ENCODE data around the gene UPK1A. TPM values are rescaled to one million over a fixed set of nuclear protein-coding genes. Genes with fewer than 3 reads are reported as not detected.

The UPK1A gene
- total RNA-seq, 1 experiment from 2014 or later = 1.6 TPM

DNA sequence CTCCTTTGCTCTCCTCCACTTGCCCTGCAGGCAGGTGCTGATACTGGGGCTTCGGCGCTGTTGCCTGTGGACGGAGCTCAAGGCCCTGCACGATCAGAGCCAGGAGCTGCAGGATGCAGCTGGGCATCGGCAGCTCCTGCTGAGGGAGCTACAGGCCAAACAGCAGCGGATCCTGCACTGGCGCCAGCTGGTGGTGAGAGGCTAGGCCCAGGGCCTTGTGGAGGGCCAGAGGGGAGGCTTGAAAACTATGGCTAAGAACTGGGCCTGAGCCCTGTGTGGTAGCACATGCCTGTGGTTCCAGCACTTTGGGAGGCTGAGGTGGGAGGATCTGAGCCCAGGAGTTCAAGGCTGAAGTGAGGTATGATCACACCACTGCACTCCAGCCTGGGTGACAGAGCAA lies 47.5 kb upstream of the UPK1A start:
- Mint-ChIP-seq H3K36me3 (peaks cover 6% of the 10 kb centered on the region), H3K4me3 (no peak overlapping the region), H3K4me1 (no peaks in the 10 kb centered on the region), H3K9me3 (no peaks in the 10 kb centered on the region), H3K27me3 (ENCODE audit: low read depth) (no peaks in the 10 kb centered on the region), H3K27ac (no peak overlapping the region)
- peak; percentile 52 for DNase-seq (ENCODE audit: low spot score)
- CTCF ChIA-PET = interaction anchor here (0.6 to 2.4 kb wide), 10 partner anchors 19 to 384 kb away, joined by 3 to 35 read pairs (median 4); no protein-coding TSS in a partner anchor
- ATAC-seq = peak; percentile 77
- TF ChIP-seq HMGA2 (CRISPR knock-in tag; IDR thresholded peaks at IDR 0.05) (no peak), GTF2I (CRISPR knock-in tag; conservative IDR thresholded peaks at IDR 0.05) (no peak), CREB1 (CRISPR knock-in tag; IDR thresholded peaks at IDR 0.05) (no peak)
- POLR2A ChIA-PET = interaction anchor here (0.5 kb wide), 1 partner anchor 55 kb away, joined by 3 read pairs; no protein-coding TSS in a partner anchor

DNA sequence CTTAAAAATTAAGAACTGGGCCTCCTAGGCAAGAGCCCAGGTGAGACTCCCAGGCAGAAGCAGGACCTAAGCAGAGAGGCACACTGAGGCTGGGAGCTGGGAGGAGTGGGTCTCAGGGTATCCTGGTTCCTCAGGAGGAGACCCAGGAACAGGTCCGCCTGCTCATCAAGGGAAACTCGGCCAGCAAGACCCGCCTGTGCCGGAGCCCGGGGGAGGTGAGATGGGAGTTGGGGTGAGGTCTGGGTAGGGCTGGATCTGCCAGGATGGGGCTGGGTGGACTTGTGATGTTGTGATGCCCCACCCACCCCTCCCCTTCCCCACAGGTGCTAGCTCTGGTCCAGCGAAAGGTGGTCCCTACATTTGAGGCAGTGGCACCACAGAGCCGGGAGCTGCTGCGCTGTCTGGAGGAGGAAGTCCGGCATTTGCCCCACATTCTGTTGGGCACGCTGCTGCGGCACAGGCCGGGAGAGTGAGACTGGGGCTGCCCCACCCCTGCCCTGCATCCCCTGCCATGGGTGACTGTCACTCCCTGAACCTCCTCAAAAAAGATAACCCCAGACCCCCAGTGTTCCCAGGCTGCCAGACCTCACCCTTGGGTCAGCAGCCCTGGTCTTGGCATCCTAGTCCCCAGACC lies 46.9 kb upstream of the UPK1A start:
- Mint-ChIP-seq H3K4me3 (no peak overlapping the region), H3K36me3 (peaks cover 6% of the 10 kb centered on the region), H3K27ac (no peak overlapping the region), H3K4me1 (no peaks in the 10 kb centered on the region), H3K9me3 (no peaks in the 10 kb centered on the region), H3K27me3 (ENCODE audit: low read depth) (no peaks in the 10 kb centered on the region)
- DNase-seq (ENCODE audit: low spot score) (no peak), ATAC-seq (no peak)
- TF ChIP-seq CBFB (CRISPR knock-in tag; IDR thresholded peaks at IDR 0.05; ENCODE audit: low read depth) (no peak), JAZF1 (CRISPR knock-in tag; IDR thresholded peaks at IDR 0.05) (no peak), TP53 (CRISPR knock-in tag; IDR thresholded peaks at IDR 0.05) (no peak), GRHL2 (CRISPR knock-in tag; IDR thresholded peaks at IDR 0.05; ENCODE audit: insufficient replicate concordance, severe bottlenecking) (no peak)
- TF ChIP-seq, protein P1, sequence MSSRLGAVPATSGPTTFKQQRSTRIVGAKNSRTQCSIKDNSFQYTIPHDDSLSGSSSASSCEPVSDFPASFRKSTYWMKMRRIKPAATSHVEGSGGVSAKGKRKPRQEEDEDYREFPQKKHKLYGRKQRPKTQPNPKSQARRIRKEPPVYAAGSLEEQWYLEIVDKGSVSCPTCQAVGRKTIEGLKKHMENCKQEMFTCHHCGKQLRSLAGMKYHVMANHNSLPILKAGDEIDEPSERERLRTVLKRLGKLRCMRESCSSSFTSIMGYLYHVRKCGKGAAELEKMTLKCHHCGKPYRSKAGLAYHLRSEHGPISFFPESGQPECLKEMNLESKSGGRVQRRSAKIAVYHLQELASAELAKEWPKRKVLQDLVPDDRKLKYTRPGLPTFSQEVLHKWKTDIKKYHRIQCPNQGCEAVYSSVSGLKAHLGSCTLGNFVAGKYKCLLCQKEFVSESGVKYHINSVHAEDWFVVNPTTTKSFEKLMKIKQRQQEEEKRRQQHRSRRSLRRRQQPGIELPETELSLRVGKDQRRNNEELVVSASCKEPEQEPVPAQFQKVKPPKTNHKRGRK (CRISPR knock-in tag; IDR thresholded peaks at IDR 0.05; ENCODE audit: borderline replicate concordance) = no peak
- TF ChIP-seq, protein P2, sequence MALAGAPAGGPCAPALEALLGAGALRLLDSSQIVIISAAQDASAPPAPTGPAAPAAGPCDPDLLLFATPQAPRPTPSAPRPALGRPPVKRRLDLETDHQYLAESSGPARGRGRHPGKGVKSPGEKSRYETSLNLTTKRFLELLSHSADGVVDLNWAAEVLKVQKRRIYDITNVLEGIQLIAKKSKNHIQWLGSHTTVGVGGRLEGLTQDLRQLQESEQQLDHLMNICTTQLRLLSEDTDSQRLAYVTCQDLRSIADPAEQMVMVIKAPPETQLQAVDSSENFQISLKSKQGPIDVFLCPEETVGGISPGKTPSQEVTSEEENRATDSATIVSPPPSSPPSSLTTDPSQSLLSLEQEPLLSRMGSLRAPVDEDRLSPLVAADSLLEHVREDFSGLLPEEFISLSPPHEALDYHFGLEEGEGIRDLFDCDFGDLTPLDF (CRISPR knock-in tag; IDR thresholded peaks at IDR 0.05) = no peak
- TF ChIP-seq, protein P3, sequence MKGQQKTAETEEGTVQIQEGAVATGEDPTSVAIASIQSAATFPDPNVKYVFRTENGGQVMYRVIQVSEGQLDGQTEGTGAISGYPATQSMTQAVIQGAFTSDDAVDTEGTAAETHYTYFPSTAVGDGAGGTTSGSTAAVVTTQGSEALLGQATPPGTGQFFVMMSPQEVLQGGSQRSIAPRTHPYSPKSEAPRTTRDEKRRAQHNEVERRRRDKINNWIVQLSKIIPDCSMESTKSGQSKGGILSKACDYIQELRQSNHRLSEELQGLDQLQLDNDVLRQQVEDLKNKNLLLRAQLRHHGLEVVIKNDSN (CRISPR knock-in tag; IDR thresholded peaks at IDR 0.05) = no peak
- ChIA-PET CTCF (interaction anchor here (0.6 to 2.4 kb wide), 9 partner anchors 18 to 383 kb away, joined by 3 to 35 read pairs (median 5); no protein-coding TSS in a partner anchor), POLR2A (no interaction called here)

DNA sequence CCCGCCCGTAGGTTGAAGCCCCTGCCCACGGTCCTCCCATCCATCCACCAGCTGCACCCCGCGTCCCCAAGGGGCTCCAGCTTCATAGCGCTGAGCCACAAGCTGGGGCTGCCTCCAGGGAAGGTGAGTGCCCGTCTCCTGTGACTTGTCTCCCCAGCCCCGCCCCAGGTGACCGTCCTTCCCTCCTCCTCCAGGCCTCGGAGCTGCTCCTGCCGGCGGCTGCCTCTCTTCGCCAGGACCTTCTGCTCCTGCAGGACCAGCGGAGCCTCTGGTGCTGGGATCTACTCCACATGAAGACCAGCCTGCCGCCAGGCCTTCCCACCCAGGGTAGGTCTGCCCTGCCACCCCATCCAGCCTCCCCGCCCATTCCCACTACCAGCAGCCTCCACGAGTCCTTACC lies 46.3 kb upstream of the UPK1A start:
- Mint-ChIP-seq H3K9me3 (no peaks in the 10 kb centered on the region), H3K27me3 (ENCODE audit: low read depth) (no peaks in the 10 kb centered on the region), H3K36me3 (peaks cover 6% of the 10 kb centered on the region), H3K4me1 (no peaks in the 10 kb centered on the region), H3K27ac (no peak overlapping the region), H3K4me3 (no peak overlapping the region)
- TF ChIP-seq JUN (CRISPR knock-in tag; IDR thresholded peaks at IDR 0.05) (no peak), TEAD1 (CRISPR knock-in tag; IDR thresholded peaks at IDR 0.05) (no peak), RELA (CRISPR knock-in tag; IDR thresholded peaks at IDR 0.05; ENCODE audit: borderline replicate concordance) (no peak), IRF2 (CRISPR knock-in tag; IDR thresholded peaks at IDR 0.05; ENCODE audit: borderline replicate concordance, low read depth) (no peak)
- TF ChIP-seq, protein P2 (CRISPR knock-in tag; IDR thresholded peaks at IDR 0.05) = no peak
- TF ChIP-seq, protein P4, sequence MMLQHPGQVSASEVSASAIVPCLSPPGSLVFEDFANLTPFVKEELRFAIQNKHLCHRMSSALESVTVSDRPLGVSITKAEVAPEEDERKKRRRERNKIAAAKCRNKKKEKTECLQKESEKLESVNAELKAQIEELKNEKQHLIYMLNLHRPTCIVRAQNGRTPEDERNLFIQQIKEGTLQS (CRISPR knock-in tag; conservative IDR thresholded peaks at IDR 0.05) = no peak
- TF ChIP-seq, protein P5, sequence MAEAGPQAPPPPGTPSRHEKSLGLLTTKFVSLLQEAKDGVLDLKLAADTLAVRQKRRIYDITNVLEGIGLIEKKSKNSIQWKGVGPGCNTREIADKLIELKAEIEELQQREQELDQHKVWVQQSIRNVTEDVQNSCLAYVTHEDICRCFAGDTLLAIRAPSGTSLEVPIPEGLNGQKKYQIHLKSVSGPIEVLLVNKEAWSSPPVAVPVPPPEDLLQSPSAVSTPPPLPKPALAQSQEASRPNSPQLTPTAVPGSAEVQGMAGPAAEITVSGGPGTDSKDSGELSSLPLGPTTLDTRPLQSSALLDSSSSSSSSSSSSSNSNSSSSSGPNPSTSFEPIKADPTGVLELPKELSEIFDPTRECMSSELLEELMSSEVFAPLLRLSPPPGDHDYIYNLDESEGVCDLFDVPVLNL (CRISPR knock-in tag; IDR thresholded peaks at IDR 0.05; ENCODE audit: borderline replicate concordance, low read depth) = no peak
- TF ChIP-seq, protein P6, sequence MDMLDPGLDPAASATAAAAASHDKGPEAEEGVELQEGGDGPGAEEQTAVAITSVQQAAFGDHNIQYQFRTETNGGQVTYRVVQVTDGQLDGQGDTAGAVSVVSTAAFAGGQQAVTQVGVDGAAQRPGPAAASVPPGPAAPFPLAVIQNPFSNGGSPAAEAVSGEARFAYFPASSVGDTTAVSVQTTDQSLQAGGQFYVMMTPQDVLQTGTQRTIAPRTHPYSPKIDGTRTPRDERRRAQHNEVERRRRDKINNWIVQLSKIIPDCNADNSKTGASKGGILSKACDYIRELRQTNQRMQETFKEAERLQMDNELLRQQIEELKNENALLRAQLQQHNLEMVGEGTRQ (CRISPR knock-in tag; IDR thresholded peaks at IDR 0.05) = no peak
- CTCF ChIA-PET = interaction anchor here (0.5 to 1.6 kb wide), 2 partner anchors 8 to 22 kb away, joined by 3 to 6 read pairs; partner anchors contain the start of gene RBM42
- no peak for DNase-seq (ENCODE audit: low spot score)
- ATAC-seq = no peak
- POLR2A ChIA-PET = no interaction called here
